Measurements from ENCODE around the gene NCAM2.

Gene NCAM2

GRCh38 chr21:20997636-20998455 is at the start of gene NCAM2:
NCAM2 (plus strand) TSS chr21:20998409.
- in situ Hi-C loops (cut with HindIII; ENCODE audit: low sequenced_read_pairs) = no loop called here

GRCh38 chr21:20949884-20950283 is 48.3 kb upstream of the NCAM2 start:
- in situ Hi-C loops (cut with HindIII; ENCODE audit: low sequenced_read_pairs) = no loop called here

- in situ Hi-C loops (cut with HindIII; ENCODE audit: low sequenced_read_pairs) = no loop called here
Measured at GRCh38 chr21:20965816-20966215, 32.4 kb upstream of the NCAM2 start.

DNA sequence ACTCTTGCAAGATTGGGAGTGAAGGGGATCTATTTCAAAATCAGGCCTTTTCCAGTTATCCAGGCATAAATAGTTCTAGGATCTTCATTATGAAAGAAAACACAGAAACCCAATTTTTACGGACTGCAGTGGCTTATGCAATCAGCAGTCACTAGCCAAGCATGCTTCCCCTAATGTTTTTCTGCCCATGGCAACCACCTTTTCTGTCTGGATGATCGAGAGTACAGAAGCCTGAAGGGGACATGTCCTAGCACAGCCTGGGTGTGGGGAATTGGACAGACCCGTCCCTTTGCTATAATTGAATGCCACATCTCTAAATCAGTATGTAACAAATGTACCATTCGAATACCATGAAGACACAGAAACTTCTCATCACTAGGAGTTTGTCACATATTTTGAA is 29.8 kb upstream of the NCAM2 start:
- in situ Hi-C loops (cut with HindIII; ENCODE audit: low sequenced_read_pairs) = no loop called here

DNA sequence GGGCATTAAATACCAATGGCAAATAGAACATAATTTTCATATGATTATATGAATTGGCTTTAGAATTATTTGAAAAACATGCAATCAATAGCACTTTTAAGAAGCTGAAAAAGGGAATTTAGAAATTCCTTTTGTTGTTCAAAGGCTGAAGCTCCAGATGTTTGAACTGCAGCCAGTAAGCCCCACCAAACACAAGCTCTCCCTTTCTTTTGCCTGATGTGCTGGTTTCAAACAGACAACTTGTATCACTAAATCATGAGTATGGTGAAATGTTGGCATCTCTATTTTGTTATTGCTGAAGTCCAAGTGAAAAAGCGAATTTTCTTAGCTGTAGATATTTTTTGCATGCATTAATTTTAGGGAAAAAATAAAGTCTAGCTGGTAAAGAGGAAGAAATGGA is 27.5 kb upstream of the NCAM2 start:
- in situ Hi-C loops (cut with HindIII; ENCODE audit: low sequenced_read_pairs) = no loop called here

DNA sequence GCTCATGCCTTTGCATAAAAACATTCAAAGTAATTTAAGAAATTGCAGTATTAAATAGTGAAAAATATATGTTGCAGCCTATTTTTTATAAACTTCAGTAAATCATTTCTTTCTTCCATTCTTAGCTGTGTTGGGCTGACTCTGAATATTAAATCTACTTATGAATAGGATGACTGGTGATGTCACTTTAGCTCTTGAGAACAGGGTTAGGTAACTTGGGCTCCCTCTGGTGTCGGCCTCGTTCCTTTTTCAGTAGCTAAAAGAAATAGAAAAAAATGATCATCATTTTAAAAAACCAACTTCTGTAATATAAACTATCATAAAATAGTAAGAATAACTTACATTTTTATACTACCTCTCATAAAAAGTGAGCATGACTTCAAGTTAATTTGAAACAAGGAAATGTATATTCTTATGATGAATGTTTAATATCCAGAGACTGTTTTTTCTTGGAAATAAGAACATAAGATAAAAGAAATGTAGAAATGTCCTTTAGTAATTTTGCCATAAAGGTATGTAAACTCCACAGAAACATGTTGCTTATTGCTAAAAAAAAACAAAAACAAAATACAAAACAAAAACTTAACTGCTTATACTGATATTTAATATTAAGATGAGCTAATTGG is 26.8 kb upstream of the NCAM2 start:
- in situ Hi-C loops (cut with HindIII; ENCODE audit: low sequenced_read_pairs) = no loop called here

GRCh38 chr21:20994790-20995189 is 3.4 kb upstream of the NCAM2 start:
- in situ Hi-C loops (cut with HindIII; ENCODE audit: low sequenced_read_pairs) = no loop called here

DNA sequence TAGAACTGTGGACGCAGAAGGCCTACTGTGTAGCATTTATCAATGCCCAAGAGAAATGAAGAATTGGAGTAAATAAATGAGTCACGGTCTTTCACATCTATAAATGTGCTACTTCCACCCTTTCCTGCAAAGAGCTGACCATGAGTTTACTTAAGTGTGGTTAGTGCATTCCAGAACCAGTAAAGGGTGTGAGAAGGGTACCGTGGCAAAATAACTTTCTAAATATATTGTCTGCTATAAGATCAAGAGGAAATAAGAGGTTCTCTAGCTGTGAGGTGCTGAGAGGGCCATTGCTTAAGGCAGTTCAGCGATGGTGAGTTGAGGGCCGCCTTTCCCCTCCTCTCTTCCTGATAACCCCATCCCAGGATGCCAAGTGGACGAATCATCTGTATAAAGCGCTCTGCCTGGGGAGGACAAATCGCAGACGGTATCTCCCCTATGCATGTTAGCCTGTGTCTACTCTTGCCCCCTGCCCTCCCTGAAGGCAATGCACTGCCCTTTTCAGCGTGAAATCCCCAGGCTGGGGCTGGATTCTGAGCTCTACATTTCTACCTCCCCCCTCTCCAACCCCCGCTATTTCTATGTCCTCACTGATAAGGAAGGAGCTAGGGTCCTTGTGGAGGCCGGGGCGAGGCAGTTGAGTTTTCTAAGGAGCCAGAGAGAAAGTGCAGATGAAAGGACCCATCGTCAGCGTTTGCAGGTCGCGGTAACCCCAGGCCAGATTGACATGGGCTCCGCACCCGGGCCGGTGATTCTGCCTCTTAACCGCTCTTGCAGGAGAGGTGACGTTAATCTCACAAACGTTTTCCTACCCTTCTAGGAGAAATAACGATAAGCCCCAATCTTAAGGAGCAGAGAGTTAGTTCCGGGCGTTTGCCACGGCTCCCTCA is 1.5 kb upstream of the NCAM2 start:
- in situ Hi-C loops (cut with HindIII; ENCODE audit: low sequenced_read_pairs) = no loop called here

- in situ Hi-C loops (cut with HindIII; ENCODE audit: low sequenced_read_pairs) = no loop called here
Measured at GRCh38 chr21:20997311-20997635, 936 bp upstream of the NCAM2 start.

GRCh38 chr21:20998456-20998789 is 214 bp downstream of the NCAM2 start:
- in situ Hi-C loops (cut with HindIII; ENCODE audit: low sequenced_read_pairs) = no loop called here

- in situ Hi-C loops (cut with HindIII; ENCODE audit: low sequenced_read_pairs) = no loop called here
Measured at GRCh38 chr21:20998886-20999285, 677 bp downstream of the NCAM2 start.

GRCh38 chr21:20999659-21000058 is 1.4 kb downstream of the NCAM2 start:
- in situ Hi-C loops (cut with HindIII; ENCODE audit: low sequenced_read_pairs) = no loop called here

GRCh38 chr21:21000591-21001175 is 2.5 kb downstream of the NCAM2 start:
- in situ Hi-C loops (cut with HindIII; ENCODE audit: low sequenced_read_pairs) = no loop called here

GRCh38 chr21:21001591-21002100 is 3.4 kb downstream of the NCAM2 start:
- in situ Hi-C loops (cut with HindIII; ENCODE audit: low sequenced_read_pairs) = no loop called here

DNA sequence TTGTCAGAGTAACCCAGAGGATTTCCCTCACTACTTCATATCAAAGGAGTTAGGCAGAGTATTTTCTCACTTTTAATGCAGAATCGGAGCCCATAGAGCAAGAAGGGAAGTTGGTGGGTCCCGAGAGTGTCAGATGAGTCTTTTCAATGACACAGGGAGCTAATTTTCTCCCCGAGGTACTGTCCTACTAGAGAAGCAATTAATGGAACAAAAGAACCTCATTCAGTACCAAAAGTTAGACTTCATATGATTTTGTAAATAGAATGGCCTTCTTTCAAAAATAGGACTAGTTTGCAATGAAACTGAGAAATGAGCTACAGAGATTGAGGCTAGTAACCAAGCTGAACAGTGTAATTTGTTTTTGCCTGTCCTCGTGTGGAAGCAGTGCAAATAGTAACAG is 3.9 kb downstream of the NCAM2 start:
- in situ Hi-C loops (cut with HindIII; ENCODE audit: low sequenced_read_pairs) = no loop called here

DNA sequence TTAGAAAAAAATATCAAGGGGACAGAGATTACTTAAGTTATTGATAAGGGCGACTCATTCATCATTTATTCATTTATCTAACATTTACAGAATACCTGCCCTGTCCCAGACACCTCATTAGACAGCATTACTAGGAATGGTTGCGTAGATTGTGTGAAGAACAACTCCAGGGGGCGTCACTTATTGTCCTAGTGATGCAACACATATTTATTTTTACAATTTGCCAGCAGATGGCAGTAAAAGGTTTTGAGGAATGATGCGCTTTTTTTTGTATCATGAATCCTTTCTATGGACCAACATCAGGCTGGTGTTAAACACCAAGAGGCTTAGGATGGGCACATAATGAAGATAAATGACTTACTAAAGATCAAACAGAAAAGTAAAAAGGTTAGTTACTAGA is 5.5 kb downstream of the NCAM2 start:
- in situ Hi-C loops (cut with HindIII; ENCODE audit: low sequenced_read_pairs) = no loop called here

DNA sequence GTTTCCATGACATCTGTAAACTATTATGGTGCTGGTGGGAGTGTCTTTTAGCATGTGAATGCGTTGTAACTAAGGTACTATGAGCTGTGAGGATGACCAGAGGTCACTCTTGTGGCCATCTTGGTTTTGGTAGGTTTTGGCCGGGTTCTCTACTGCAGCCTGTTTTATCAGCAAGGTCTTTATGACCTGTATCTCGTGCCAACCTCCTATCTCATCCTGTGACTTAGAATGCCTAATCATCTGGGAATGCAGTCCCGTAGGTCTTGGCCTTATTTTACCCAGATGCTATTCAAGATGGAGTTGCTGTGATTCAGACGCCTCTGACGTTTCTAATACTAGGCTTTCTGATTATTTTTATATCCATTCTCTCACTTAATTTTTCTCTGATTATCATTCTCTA is 9.4 kb downstream of the NCAM2 start:
- in situ Hi-C loops (cut with HindIII; ENCODE audit: low sequenced_read_pairs) = no loop called here

DNA sequence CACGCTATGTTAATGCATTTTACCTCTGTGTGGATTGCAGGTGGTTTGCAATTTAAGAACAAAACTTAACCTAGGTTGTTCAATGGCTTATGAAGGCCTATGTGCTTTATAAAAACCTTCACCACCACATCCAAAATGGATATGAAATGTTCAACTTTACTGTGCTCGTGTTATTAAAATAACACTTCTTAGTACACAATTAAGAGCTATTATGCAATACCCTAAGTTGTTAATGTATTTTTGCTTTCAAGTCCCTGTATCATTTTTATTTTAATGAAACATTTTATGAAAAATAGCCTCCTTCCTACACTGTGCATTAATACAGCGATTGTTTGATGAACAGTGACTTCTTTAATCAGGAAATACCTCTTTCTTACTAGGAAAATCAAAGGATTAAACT is 12.0 kb downstream of the NCAM2 start:
- in situ Hi-C loops (cut with HindIII; ENCODE audit: low sequenced_read_pairs) = no loop called here

GRCh38 chr21:21010698-21011097 is 12.5 kb downstream of the NCAM2 start:
- in situ Hi-C loops (cut with HindIII; ENCODE audit: low sequenced_read_pairs) = no loop called here

DNA sequence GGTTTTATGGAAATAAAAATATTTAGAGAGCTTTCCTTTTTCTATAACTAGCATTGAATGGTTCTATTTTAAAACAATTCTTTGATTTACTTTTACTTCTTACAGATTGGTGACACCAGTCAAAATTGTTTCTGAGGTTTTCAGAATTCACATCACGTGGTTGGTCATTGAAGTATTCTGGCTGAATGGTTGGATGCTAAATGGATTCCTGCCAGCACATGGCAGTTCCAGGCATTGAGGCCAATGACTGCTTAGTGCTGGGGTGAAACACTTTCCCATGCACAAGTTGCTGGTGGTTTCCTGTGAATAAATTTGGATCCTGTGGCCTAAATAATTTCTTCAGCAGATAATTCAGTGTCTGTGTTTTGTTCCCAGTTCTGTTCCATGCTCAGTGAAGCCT is 20.6 kb downstream of the NCAM2 start:
- in situ Hi-C loops (cut with HindIII; ENCODE audit: low sequenced_read_pairs) = no loop called here

DNA sequence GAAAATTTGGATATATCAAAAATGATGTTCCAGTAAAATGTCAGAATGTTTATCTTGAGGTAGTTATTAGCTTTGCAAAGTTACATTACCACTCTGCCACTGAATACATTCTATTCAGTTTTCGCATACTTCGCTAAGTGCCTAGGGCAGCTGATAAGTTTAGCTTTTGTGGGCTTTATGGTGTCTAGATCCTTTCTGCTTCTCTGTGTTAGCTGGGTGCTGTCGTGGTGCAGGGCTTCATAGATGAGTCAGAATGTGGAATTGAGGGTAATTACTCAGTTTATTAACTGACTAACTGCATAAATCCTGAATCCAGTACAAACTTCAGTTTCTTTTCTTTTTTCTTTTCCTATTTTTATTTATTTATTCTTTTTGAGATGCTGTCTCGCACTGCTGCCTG is 21.5 kb downstream of the NCAM2 start:
- in situ Hi-C loops (cut with HindIII; ENCODE audit: low sequenced_read_pairs) = no loop called here
